ENCODE measurements around the gene VWA1.
"Not testable (repeated sequence)": the region's sequence is repeated elsewhere in the genome, so short reads cannot be mapped to it uniquely, and the experiment has no call there.

The VWA1 gene

GRCh38 chr1:1437904-1438376 lies 2.5 kb downstream of the VWA1 start:
- no peak for DNase-seq

DNA sequence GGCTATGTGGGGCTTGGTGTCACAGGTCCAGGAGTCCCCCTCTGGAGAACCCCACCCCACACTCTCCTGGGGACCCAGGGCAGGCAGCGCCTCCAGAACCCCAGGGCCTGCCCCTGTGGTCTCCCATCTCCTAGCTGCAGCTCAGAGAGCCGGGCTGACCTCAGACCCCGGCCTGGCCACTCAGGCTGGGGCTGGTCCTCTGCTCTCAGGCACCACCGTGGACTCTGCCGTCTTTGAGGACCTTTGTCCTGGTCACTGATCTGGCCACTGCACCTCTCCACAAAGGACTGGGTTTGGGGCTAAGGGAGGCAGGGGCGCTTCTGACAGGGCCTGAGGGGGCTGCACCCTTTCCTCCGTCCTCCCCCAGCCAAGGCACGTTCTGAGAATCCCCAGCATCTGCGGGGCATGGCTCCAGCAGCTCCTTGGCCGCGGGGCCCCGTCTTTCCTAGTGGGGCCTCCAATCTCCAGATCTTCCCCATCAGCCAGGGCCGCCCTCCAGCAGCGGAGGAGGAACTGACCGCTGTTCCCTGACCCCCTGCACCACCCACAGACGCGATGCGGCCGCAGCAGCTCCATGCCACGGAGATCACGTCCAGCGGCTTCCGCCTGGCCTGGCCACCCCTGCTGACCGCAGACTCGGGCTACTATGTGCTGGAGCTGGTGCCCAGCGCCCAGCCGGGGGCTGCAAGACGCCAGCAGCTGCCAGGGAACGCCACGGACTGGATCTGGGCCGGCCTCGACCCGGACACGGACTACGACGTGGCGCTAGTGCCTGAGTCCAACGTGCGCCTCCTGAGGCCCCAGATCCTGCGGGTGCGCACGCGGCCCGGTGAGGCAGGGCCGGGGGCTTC lies 3.3 kb downstream of the VWA1 start:
- DNase-seq = no peak

DNA sequence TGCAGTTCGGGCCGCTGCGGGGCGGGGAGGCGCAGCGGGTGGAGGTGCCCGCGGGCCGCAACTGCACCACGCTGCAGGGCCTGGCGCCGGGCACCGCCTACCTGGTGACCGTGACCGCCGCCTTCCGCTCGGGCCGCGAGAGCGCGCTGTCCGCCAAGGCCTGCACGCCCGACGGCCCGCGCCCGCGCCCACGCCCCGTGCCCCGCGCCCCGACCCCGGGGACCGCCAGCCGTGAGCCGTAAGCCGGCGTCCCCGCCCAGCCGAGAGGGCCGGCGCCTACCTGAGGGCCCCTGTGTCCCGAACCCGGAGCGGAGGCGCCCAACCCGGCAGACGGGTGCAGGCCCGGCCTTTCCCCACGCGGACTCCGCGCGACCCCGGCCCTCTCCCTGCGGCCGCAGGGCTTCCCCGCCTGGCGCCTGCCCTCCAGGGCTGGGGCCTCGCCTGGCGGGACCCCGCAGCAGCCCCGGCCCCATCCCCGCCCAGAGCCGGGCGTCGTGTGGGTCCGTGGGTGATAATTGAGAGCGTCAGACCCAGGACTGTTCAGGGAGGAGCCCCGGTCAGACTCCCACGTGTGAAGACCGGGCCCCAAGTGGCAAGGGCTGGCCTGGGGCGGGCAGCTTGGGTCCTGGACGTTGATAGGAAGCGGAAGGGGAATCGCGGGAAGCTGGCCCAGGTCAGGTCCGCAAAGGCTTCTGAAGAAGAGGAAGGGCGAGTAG lies 4.2 kb downstream of the VWA1 start:
- no peak for DNase-seq

DNA sequence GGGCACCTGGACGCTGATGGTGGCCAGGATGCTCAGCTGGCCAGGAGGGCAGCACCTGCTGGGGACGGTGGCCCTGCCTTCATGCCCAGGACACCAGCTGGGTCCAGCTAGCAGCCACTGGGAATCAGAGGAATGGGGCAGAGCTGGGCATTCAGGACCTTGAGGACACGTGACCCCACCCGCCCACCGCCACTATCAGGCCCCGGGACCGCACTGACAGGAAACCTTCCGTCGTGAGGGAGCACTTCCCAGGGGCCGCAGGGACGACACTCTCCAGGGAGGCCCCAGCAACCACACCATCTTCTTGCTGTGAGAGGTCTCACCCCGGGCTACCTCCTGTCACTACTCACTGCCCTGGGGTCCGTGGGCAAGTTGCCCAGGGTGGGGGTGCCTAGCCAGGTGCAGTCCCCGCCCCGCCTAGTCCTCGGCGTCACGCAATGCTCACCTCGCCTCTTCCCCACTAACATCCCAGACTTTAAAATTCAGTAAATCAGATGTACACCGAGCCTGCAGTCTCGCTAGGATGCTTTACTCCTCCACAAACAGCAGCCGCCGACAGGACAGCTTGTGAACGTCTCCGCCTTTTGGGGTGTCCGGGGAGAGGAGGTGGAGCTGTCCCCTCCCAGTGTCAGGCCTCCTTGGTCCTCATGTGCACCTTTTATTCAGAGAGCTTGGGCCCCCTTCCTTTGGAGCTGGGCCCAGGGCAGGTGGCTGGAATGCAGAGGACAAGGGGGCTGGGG lies 4.9 kb downstream of the VWA1 start:
- DNase-seq = no peak

DNA sequence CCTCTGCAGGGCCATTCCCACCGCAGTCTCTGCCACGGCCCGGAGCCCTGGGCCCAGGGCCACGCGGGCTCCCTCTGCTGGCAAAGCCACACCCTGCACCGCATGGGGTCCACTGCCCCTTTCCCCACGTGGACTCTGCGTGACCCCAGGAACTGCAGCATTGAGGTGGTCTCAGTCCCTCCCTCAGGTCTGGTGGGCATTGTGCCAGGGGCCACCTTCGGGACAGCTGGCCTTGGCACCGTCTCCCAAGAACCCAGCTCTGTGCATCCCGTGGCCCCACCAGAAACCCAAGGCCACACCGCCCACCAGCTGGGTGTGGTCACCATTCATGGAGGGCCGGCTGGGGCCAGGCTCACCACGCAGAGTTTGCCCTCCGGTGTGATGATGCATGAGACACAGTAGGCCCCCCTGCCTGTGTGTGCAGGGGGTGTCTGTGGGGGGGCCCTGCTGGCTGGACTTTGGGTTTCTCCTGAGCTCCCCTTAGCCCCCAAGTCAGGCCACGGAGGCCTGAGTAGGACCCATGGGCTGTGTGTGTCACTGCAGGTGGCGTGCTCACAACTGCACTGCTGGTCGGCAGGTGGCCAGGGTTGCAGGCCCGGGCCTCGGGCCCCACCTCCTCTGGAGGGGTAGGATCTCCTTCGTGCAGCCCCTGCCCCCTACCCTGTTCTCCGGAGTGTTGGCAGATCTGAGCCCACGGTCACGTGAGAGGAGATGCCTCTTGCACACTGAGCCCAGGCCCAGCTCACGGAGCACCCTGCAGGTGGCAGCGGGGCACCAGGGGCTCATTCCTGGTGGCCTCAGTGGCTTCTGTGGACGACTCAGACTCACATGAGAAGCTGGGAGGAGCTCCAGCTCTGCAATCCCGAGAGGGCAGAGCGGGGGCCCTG lies 5.8 kb downstream of the VWA1 start:
- DNase-seq = no peak

DNA sequence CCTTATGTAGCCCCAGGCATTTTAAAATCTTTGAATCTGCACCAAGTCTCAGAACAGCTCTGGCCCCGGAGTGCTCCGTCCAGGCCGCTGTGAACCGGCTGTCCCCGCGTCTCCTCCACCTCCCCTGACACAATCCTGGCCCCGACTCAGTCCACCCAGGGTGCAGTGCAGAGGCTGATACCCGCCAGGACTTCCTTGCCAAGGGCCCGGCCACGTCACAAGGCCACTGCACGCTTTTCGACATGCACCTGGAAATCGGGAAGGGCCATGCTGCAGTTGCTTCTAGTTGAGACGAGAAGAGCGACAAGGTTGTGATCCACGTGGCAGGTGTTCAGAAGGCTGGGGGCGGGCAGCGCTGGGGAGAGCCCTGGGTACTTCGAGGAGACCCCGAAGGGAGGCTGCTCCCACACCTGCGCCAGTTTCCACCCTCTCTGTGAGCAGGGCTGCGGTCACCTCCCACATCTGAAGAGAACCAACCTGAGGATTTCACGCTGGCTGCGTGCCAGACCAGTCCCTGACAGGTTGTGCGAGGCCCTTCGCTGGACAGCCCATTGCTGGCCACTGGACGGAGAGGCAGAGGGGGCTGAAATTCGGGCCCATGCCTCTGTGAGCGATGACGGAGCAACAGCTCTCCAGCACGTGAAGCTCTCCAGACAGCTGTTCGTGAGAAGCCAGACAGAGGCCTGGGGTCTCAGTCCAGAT lies 6.7 kb downstream of the VWA1 start:
- DNase-seq = no peak

DNA sequence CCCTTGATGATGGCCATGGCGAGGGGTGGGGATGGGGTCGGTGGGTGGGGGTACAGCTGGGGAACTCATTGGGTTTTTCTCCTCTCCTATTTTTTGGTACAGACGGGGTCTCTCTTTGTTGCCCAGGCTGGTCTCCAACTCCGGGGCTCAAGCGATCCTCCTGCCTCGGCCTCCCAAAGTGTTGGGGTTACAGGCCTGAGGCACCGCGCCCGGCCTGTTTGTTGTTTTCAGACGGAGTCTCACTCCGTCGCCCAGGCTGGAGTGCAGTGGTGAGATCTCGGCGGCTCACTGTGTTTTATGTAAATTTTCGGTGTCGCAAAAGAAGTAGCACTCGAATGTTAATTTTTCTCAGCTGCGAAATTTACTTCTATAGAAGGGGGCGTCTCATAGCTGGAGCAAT lies 11.1 kb downstream of the VWA1 start:
- not testable (repeated sequence) for DNase-seq

- DNase-seq = no peak
Measured at GRCh38 chr1:1449099-1449739, 13.7 kb downstream of the VWA1 start, which contains the start of gene ATAD3C. ATAD3C (plus strand) TSS chr1:1449689; CDS start chr1:1450684, 995 bp downstream.

GRCh38 chr1:1450616-1451015 lies 15.1 kb downstream of the VWA1 start:
- DNase-seq = not testable (repeated sequence)

GRCh38 chr1:1451696-1452364 lies 16.3 kb downstream of the VWA1 start:
- DNase-seq = no peak

GRCh38 chr1:1452365-1452739 lies 16.9 kb downstream of the VWA1 start:
- DNase-seq = not testable (repeated sequence)

- no peak for DNase-seq
Measured at GRCh38 chr1:1452882-1453281, 17.4 kb downstream of the VWA1 start.

GRCh38 chr1:1454286-1455056 lies 19.0 kb downstream of the VWA1 start:
- not testable (repeated sequence) for DNase-seq

DNA sequence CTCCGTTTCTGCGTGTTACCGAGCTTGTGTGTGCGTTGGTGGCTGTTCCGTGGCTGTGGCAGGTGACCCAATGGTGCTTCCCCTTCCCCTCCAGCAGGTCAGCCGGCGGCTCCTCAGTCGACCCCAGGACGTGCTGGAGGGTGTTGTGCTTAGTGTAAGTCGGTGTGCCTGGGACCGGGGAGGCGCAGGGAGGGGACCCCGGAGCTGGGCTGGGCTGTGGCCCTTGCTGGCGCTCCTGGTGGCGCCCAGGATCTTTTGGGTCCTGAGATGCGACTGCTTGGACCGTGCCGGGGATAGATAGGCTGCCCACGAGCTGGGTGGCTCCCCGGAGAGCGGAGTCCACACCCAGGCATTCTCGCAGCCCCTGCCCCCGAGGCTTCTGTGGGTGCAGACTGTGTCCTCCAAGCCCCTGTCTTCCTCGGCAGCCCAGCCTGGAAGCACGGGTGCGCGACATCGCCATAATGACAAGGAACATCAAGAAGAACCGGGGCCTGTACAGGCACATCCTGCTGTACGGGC lies 19.9 kb downstream of the VWA1 start:
- DNase-seq = no peak

- DNase-seq = not testable (repeated sequence)
Measured at GRCh38 chr1:1455934-1456333, 20.4 kb downstream of the VWA1 start.

DNA sequence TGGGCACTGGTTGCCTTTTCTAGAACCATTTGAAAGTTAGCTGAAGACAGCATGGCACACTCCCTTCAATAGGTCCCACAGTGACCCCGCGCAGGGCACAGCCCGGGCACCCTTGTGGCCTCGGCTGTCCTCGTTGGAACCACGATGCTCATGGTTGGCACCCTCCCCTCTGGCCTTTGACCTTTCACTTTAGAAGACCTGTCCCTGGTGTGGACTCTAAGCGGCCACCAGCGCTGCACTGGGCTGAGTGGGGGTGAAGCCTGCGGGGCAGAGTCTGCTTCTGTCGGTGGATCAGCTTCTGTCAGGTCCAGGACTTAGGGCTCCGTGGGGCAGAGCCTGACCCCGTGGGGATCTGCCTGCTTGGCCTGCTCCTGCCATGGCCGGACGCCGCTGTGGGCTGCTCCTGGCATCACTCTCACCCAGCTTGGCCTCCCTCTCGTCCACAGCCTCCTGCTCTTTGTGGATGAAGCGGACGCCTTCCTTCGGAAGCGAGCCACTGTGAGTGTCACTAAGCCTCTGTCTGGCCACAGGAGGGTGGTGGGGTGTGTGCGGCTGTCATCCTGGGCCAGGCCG lies 21.3 kb downstream of the VWA1 start:
- DNase-seq = not testable (repeated sequence)

DNA sequence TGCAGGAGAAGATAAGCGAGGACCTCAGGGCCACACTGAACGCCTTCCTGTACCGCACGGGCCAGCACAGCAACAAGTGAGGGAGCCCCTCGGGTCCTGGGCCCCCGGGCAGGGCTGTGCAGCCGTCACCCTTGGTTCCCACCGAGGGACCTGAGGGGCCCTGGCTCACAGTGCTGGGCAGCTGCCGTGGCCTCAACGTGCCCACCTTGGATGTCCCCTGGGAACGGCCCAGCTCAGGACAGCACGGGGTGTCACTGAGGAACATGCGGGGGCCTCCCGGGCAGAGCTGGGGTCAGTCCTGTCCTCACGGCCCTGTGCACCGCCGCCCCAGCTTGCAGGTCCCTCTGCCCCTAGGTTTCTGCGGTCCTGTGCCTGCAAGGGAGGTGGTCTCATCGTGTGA lies 23.7 kb downstream of the VWA1 start:
- not testable (repeated sequence) for DNase-seq

DNA sequence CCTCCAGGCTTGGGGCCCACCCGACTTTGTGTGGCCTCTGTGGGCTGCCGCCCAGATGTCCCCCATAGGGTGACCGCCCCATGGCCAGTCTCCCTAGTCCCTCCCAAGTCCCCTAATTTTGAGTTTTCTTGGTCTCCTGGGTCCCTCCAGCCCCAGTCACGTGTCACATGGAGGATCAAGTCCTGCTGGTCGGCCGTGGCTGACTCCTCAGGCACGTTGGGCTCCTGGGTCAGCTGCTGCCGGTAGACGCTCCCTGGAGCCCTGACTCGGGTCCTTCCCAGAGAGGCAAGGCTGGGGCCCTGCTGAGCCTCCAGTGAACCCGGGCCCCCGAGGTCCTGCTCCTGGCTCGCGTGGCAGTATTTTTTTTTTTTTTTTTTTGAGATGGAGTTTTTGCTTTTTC lies 24.2 kb downstream of the VWA1 start:
- not testable (repeated sequence) for DNase-seq

GRCh38 chr1:1460540-1461130 lies 25.1 kb downstream of the VWA1 start:
- no peak for DNase-seq

All from cerebellar nuclear complex (tissue), 1 donor.